GM12873 (cell line): ENCODE data around the gene CDC42BPB.

ENCODE experiments used
- CTCF ChIP-seq: IDR thresholded peaks from 2 replicates; pipeline ENCODE4 v1.5.1; 2012; ENCODE audit warnings: low read depth, mild to moderate bottlenecking, moderate library complexity, low read length, control low read depth; ENCODE audit not compliant: insufficient read depth; ENCODE audit errors: missing control alignments

The CDC42BPB gene

DNA sequence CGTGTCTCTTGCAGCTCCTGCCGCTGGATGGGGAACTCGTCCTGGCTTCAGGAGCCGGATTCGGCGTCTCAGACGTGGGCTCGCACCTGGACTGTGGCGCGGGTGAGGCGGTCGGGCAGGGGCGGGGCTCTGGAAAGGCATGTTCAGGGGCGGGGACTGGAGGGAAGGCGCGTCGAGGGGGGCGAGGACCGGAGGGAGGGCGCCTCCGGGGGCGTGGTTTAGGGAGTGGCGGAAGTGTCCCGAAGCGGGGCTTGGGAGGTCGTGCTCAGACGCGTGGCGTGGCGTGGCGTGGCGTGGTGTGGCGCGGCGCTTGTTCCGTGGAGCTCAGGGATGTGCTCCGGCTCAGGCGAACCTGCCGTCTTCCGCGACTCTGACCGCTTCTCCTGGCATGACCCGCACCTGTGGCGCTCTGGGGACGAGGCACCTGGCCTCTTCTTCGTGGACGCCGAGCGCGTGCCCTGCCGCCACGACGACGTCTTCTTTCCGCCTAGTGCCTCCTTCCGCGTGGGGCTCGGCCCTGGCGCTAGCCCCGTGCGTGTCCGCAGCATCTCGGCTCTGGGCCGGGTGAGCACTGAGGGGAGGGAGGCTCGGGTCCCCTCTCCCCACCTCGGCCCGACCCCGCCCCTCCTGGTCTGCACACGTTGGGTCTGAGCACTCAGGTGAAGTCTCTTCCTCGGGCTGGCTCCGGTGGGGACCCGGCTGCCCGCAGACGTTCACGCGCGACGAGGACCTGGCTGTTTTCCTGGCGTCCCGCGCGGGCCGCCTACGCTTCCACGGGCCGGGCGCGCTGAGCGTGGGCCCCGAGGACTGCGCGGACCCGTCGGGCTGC is 128.7 kb downstream of the CDC42BPB start:
- TF ChIP-seq CTCF, result no peak

DNA sequence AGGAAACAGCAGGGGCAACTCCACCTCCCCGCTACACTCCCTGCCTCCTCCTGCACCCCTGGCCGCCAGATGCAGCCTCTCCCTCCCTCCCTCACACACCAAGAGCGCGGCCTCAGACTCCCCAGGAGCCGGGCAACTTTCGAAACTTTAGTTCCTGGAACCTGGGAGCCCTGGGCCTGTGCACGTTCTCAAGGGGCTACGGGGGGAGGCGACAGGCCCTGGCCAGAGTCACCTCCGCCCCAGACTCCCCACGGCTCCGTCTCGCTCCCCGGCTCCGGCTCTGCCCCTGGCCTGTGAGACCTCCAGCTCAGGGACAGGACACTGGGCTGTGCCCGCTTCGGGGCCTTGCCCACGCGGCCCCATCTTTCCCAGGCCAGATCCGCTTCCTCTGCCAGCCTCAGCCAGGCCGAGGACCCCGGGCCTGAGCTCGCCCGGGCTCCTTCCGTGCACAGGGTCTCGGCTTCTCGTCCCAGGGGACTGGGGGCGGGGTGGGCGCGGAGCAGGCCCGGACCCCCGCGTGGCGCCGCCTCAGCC is 129.4 kb downstream of the CDC42BPB start:
- TF ChIP-seq CTCF, result no peak

DNA sequence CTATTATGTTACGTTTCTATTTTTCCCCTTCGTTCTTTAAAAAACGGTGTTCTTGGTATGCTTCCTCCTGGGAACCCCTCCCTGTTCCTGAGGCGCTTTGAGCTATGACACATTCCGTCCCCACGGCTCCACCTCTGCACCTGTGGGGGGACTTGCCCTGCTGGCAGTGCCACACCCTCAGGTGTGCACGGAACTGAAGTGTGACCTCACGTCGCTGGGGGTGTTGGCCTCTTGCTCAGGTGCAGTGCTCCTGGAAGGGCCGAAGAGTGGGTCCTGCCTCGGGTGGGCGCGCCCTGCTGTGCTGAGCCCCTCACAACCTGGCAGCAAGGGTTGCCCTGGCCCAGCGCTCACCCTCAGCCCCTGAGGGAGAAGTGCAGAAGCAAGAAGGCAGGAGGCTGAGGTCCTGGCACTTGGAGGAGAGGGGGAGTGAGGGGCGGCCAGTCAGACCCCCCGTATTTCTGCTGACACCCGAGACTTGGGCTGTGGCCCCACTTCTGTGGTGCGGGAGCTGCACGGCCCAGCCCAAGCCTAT is 129.9 kb downstream of the CDC42BPB start:
- no peak for TF ChIP-seq CTCF

DNA sequence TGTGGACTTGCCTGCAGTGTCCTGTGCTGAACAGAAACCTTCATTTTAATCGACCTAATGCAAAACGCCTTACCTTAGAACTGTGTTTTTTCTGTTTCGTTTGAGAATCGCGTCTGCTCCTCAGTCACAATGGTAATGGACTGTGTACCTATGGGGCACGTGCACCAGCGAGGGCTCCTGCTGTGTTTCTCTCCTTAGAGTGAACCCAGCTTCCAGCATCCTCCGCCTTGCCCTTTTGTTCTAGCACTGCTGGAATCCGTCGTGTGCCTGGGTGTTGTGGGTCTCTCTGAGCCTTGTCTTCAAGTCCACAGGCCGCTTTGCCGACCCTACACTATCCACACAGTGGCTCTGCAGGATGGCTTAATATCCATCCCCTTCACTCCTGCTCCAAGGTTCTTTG is 131.2 kb downstream of the CDC42BPB start:
- TF ChIP-seq CTCF, result no peak

GRCh38 chr14:102925646-102926045 is 131.7 kb downstream of the CDC42BPB start:
- no peak for TF ChIP-seq CTCF

DNA sequence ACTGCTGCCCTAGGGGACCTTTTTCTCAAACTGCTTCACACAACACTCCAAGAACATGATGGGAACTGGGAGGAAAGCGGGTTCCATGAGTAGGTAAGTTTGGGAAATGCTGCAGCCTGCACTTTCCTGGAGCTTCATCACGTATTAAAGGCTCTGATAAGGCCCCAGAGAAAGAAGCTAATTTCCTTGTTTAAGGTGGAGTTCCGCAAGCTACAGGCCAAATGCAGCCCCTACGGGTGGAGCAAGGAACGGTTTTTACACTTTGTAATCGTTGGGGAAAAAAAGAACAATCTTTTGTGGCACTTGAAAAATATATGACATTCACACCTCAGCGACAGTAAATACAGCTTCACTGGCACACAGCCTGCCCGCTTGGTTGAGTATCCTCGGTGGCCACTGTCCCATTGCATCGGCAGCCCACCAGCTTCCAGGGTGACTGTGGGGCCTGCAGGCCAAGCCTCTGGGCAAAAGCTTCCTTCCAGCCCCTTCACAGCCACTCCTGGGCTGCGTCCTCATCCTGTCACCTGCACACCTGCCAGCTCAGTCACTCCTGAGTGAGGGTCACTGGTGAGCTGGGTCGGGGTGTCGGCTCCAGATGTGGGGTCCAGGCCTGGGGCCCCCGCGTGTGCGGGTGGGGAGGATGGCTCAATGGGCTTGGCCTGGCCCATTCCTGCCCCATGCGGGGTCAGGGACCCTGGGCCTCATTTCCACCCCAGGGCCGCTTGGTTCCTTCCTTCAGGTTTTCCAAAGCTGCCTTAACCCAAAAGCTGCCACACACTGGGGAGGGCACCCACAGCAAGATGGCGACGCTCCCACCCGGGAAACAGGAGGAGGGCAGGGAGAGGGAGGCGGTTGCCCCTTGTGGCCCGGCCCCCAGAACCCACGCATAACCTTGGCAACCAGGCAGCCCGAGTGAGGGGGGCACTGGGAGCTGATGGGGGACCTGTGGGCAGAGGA is 132.4 kb downstream of the CDC42BPB start:
- peak; percentile 25 for TF ChIP-seq CTCF
